Thyroid gland (tissue), 4 donors: Measurements from ENCODE around the gene PEPD.

Experiments used
- POLR2A ChIP-seq, 2 donors: fragments of 450-650 bp; IDR thresholded peaks; one replicate each; pipeline ENCODE4 v1.6.1; 2017; ENCODE audit warnings: antibody characterized with exemption in 2 of 2, mild to moderate bottlenecking in 2 of 2, moderate library complexity in 1 of 2
- TF ChIP-seq, protein P1 (sequence below), 6 experiments: fragments of 200-600 bp in 3 of 6; fragments of 450-650 bp in 3 of 6; sonication (generic) in 3 of 6; IDR thresholded peaks; one replicate each; pipeline ENCODE4 v1.5.1; 2016 to 2019; ENCODE audit warnings: antibody characterized with exemption in 6 of 6, mild to moderate bottlenecking in 2 of 6, inconsistent platforms in 1 of 6, moderate library complexity in 1 of 6

DNA sequence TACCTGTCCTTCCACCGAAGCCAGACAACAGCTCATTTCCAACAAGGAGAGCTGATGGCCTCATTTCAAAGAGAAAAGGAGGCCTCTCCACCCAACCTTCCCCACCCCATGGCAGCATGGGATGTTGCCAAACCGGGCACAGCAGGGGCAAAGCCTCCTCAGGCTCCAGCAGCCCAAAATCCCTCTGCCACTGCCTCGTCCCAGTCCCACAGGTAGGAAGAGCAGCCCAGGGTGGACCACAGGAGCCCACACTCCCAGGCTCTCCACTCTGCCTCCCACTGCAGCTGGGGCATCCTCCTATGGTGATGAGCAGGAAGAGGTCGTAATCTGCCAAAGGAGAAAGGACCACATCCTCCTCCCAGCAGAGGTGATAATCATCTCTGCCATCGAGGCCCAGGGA, 50.9 kb downstream of the PEPD start:
- TF ChIP-seq, protein P1, sequence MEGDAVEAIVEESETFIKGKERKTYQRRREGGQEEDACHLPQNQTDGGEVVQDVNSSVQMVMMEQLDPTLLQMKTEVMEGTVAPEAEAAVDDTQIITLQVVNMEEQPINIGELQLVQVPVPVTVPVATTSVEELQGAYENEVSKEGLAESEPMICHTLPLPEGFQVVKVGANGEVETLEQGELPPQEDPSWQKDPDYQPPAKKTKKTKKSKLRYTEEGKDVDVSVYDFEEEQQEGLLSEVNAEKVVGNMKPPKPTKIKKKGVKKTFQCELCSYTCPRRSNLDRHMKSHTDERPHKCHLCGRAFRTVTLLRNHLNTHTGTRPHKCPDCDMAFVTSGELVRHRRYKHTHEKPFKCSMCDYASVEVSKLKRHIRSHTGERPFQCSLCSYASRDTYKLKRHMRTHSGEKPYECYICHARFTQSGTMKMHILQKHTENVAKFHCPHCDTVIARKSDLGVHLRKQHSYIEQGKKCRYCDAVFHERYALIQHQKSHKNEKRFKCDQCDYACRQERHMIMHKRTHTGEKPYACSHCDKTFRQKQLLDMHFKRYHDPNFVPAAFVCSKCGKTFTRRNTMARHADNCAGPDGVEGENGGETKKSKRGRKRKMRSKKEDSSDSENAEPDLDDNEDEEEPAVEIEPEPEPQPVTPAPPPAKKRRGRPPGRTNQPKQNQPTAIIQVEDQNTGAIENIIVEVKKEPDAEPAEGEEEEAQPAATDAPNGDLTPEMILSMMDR (IDR thresholded peaks at IDR 0.05), result no peak
- TF ChIP-seq POLR2A (IDR thresholded peaks at IDR 0.05), result no peak
